ENCODE data around the gene MTERF4.

The MTERF4 gene

DNA sequence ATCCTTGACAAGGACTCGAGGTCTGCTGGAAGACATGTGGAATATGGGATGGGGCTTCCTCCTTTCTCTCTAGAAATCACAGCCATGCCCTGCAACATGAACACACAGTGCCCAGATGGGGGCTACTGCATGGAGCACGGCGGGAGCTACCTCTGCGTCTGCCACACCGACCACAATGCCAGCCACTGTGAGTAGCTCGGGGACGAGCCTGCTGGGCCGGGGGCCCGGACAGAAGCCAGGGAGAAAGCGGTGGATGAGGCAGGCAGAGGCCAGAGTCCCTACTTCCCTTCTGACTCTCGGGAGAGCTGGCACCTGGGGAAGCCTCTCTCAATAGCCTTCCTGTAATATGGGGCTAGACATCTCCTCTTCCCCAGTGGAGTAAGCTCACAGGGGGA is 53.1 kb downstream of the MTERF4 start:
- Histone ChIP-seq H3K27ac (ENCODE audit: low read length) (no peak overlapping the region), H4K20me1 (ENCODE audit: insufficient read depth, low read length) (no peaks in the 10 kb centered on the region), H3K4me2 (ENCODE audit: low read length) (no peak overlapping the region), H3K4me3 (ENCODE audit: low read length) (no peak overlapping the region), H3K4me1 (ENCODE audit: low read length) (peaks cover 9% of the 10 kb centered on the region), H3K27me3 (ENCODE audit: low read depth, low read length) (no peaks in the 10 kb centered on the region), H3K9me3 (ENCODE audit: insufficient read depth, low read length) (no peaks in the 10 kb centered on the region), H3K36me3 (replicated peaks; ENCODE audit: low read depth, low read length) (no peaks in the 10 kb centered on the region), H2AFZ (ENCODE audit: low read depth, low read length) (no peak overlapping the region), H3K9ac (ENCODE audit: low read length) (no peak overlapping the region), H3K79me2 (ENCODE audit: low read length) (no peaks in the 10 kb centered on the region)
- TF ChIP-seq, protein P1, sequence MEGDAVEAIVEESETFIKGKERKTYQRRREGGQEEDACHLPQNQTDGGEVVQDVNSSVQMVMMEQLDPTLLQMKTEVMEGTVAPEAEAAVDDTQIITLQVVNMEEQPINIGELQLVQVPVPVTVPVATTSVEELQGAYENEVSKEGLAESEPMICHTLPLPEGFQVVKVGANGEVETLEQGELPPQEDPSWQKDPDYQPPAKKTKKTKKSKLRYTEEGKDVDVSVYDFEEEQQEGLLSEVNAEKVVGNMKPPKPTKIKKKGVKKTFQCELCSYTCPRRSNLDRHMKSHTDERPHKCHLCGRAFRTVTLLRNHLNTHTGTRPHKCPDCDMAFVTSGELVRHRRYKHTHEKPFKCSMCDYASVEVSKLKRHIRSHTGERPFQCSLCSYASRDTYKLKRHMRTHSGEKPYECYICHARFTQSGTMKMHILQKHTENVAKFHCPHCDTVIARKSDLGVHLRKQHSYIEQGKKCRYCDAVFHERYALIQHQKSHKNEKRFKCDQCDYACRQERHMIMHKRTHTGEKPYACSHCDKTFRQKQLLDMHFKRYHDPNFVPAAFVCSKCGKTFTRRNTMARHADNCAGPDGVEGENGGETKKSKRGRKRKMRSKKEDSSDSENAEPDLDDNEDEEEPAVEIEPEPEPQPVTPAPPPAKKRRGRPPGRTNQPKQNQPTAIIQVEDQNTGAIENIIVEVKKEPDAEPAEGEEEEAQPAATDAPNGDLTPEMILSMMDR (IDR thresholded peaks at IDR 0.05; ENCODE audit: low read depth, low read length): no peak
- TF ChIP-seq EZH2phosphoT487 (IDR thresholded peaks at IDR 0.05; ENCODE audit: low read depth): no peak

DNA sequence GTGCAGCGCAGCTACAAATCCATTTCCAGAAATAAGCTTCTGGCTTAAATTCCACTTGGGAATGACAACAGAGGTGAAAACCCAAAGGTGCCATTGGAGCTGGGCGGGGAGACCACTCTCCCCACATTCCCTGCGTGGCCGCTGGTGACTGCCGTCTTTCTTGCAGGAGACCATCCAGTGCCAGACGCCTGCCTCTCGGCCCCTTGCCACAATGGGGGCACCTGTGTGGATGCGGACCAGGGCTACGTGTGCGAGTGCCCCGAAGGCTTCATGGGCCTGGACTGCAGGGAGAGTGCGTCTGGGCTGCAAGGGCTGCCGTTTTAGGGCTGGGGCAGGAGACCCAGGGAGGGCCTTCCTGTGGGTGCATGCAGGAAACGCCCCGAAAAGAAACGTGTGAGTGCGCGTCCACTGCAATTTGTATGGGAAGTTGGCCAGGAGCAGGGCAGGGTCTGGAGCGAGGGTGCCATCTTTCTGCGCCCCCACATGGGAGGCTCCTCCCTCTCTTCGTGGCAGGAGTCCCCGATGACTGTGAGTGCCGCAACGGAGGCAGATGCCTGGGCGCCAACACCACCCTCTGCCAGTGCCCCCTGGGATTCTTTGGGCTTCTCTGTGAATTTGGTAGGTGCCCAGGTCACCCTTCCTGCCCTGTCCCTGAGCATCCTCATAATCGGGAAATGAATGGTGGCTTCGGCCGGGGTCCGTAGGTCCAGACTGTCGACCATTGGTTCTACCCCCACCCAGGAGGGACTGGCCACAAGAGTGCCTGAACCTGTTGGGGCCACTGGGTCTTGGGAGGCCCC is 53.7 kb downstream of the MTERF4 start:
- no peak overlapping the region for H3K4me2 ChIP-seq (ENCODE audit: low read length)
- TF ChIP-seq, protein P1 (IDR thresholded peaks at IDR 0.05; ENCODE audit: low read depth, low read length): no peak
- TF ChIP-seq EZH2phosphoT487 (IDR thresholded peaks at IDR 0.05; ENCODE audit: low read depth): no peak

DNA sequence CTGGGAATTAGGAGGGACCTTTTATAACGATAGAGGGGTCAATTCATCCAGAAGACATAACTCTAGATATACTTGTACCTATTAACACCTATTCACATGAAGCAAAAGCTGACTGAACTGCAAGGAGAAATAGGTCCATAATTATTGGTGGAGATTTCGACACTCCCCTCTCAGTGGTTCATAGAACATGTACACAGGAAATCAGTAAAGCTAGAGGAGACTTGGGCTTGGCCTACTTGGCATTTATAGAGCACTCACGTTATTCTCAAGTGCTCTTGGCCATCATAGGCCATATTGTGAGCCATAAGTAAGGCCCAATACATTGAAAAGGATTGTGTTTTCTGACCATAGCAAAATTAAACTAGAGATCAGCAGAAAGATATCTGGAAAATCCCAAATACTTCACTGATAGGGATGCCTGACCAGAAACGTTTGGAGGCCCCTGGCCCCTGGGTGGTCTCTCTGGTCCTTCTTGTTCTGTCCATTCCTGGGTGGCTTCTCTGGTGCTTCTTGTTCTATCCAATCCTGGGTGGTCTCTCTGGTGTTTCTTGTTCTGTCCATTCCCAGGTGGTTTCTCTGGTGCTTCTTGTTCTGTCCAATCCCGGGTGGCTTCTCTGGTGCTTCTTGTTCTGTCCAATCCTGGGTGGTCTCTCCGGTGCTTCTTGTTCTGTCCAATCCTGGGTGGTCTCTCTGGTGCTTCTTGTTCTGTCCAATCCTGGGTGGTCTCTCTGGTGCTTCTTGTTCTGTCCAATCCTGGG is 54.7 kb downstream of the MTERF4 start:
- Histone ChIP-seq H3K27ac (ENCODE audit: low read length) (no peak overlapping the region), H3K79me2 (ENCODE audit: low read length) (no peaks in the 10 kb centered on the region), H3K4me1 (ENCODE audit: low read length) (peaks cover 17% of the 10 kb centered on the region), H3K4me2 (ENCODE audit: low read length) (no peak overlapping the region), H3K9ac (ENCODE audit: low read length) (no peak overlapping the region), H2AFZ (ENCODE audit: low read depth, low read length) (no peak overlapping the region), H3K9me3 (ENCODE audit: insufficient read depth, low read length) (no peaks in the 10 kb centered on the region), H3K36me3 (replicated peaks; ENCODE audit: low read depth, low read length) (no peaks in the 10 kb centered on the region), H3K4me3 (ENCODE audit: low read length) (no peak overlapping the region), H4K20me1 (ENCODE audit: insufficient read depth, low read length) (no peaks in the 10 kb centered on the region), H3K27me3 (ENCODE audit: low read depth, low read length) (no peaks in the 10 kb centered on the region)
- no peak for TF ChIP-seq EZH2phosphoT487 (IDR thresholded peaks at IDR 0.05; ENCODE audit: low read depth)
- TF ChIP-seq, protein P1 (IDR thresholded peaks at IDR 0.05; ENCODE audit: low read depth, low read length): no peak

More for the DNA sequence above, 53.7 kb downstream of the MTERF4 start:
- Histone ChIP-seq H3K27me3 (ENCODE audit: low read depth, low read length) (no peaks in the 10 kb centered on the region), H2AFZ (ENCODE audit: low read depth, low read length) (no peak overlapping the region), H3K4me1 (ENCODE audit: low read length) (peaks cover 10% of the 10 kb centered on the region), H3K27ac (ENCODE audit: low read length) (no peak overlapping the region), H3K9me3 (ENCODE audit: insufficient read depth, low read length) (no peaks in the 10 kb centered on the region), H4K20me1 (ENCODE audit: insufficient read depth, low read length) (no peaks in the 10 kb centered on the region), H3K9ac (ENCODE audit: low read length) (no peak overlapping the region), H3K36me3 (replicated peaks; ENCODE audit: low read depth, low read length) (no peaks in the 10 kb centered on the region), H3K79me2 (ENCODE audit: low read length) (no peaks in the 10 kb centered on the region), H3K4me3 (ENCODE audit: low read length) (no peak overlapping the region)

Measured in OCI-LY3 (cell line).